ENCODE results near the gene ZNF296.
A peak's percentile ranks its signal among the peaks of the same experiment; 100 is the strongest.

The ZNF296 gene

GRCh38 chr19:45092747-45093678 is 16.7 kb upstream of the ZNF296 start, which contains the start of gene PPP1R37:
TSS of gene PPP1R37 (plus strand) at chr19:45093179. CDS start at chr19:45093326, 147 bp downstream.
- TF ChIP-seq CTCF (conservative IDR thresholded peaks at IDR 0.05; ENCODE audit: low read depth, low read length) = no peak
- peak within 1 kb of the TSS; percentile 73 for H3K4me3 ChIP-seq (ENCODE audit: low read depth, low read length)
- DNase-seq (ENCODE audit: low read depth) = peak; percentile 99

DNA sequence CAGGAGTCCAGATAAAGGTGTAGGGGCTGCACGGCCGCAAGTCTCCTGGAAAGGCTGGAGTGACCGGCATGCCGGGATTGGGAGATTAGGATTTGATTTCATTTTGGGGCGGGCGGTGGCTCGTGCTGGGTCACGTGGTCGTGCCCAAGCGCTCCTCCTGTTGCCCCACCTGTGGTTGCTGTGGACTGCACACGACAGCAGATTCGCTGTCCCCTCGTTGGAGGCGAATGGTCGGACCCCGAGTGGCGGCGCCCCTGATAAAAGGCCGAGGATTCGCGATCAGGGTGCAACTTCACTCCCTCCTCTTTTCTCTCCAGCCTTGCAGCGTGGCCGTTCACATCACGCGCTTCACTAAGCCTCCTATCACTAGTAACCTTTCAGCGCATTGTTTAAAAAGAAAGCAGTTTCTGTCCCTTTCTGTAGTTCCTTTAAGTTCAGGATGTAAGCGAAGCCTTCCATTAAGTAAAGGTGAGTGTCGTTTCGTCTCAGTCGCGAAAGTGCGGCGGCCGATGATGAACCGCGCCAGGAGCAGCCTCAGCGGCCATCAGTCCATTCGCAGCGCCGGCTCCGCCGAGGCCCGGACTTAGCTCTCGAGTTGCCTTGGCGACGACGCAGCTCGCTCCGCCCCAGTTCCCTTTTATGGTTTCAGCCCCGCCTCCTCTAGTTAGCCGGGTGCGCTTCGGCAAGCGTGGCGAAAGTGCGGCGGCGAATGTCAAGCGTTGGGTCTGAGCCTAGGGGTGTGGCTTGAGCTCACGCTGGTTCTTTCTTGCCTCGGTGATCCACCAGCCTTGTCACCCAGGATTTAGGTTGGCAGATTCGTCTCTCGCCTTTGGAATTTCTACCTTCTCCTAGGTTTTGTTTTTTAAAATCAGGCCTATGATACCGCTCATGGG is 15.0 kb upstream of the ZNF296 start:
- peak; percentile 99 for DNase-seq (ENCODE audit: low read depth)
- no peak for TF ChIP-seq CTCF (conservative IDR thresholded peaks at IDR 0.05; ENCODE audit: low read depth, low read length)
- peak overlapping the region; percentile 73 for H3K4me3 ChIP-seq (ENCODE audit: low read depth, low read length)

DNA sequence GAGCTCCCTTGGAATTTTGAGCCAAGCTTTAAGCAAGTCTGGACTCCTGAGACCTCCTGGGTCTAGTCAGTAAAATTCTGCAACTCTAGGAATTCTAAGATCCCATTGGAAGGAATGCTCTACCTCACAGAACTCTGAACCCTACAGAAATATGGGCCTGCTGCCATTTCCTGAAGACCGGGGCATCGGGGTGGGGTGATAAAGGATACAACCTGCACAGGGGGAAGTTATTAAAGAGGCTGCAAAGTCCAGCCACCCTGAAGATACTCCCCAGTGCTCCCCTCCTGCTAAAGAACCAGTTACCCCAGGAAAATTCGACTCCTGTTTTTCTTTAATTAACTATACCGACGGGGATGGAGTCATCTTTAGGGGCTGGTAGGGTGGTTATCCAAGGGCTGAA is 14.3 kb upstream of the ZNF296 start:
- TF ChIP-seq CTCF (conservative IDR thresholded peaks at IDR 0.05; ENCODE audit: low read depth, low read length) = no peak
- no peak for DNase-seq (ENCODE audit: low read depth)
- peak overlapping the region; percentile 73 for H3K4me3 ChIP-seq (ENCODE audit: low read depth, low read length)

DNA sequence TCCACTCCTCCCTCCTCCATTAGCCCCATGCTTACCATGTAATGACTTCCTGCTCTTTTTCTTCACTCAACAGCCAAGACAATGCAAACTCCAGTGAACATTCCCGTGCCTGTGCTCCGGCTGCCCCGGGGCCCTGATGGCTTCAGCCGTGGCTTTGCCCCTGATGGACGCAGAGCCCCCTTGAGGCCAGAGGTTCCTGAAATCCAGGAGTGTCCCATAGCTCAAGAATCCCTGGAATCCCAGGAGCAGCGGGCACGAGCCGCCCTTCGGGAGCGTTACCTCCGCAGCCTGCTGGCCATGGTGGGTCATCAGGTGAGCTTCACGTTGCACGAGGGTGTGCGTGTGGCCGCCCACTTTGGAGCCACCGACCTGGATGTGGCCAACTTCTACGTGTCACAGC is 13.8 kb upstream of the ZNF296 start:
- DNase-seq (ENCODE audit: low read depth) = no peak
- no peak overlapping the region for H3K4me3 ChIP-seq (ENCODE audit: low read depth, low read length)
- no peak for TF ChIP-seq CTCF (conservative IDR thresholded peaks at IDR 0.05; ENCODE audit: low read depth, low read length)

- H3K4me3 ChIP-seq (ENCODE audit: low read depth, low read length) = no peak overlapping the region
- DNase-seq (ENCODE audit: low read depth) = no peak
- no peak for TF ChIP-seq CTCF (conservative IDR thresholded peaks at IDR 0.05; ENCODE audit: low read depth, low read length)
Measured at GRCh38 chr19:45087531-45087930, 11.3 kb upstream of the ZNF296 start.

DNA sequence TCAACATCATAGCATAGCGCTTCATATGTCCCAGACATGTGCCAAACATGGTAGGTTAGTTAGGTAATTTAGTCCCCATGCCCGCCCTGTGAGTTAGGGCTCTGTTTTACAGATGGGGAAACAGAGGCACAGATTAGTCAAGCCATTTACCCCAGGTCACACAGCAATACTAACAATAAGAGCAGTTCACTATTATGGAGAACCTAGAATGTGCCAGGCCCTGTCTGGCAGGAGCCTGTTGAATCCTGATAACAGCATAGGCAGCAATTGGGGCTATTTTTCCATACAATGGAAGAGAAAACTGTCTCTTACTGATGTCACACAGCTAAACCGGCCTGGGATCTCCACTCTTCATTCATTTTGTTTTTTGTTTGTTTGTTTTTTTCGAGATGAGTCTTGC is 10.2 kb upstream of the ZNF296 start:
- no peak for TF ChIP-seq CTCF (conservative IDR thresholded peaks at IDR 0.05; ENCODE audit: low read depth, low read length)
- no peak overlapping the region for H3K4me3 ChIP-seq (ENCODE audit: low read depth, low read length)
- DNase-seq (ENCODE audit: low read depth) = no peak
